Skeletal muscle tissue (tissue), 5 donors: Measurements from ENCODE around the gene SLC9A4. TPM values are rescaled to one million over a fixed set of nuclear protein-coding genes. Genes with fewer than 3 reads are reported as not detected.
"Not testable (repeated sequence)": the region's sequence is repeated elsewhere in the genome, so short reads cannot be mapped to it uniquely, and the experiment has no call there.

Source experiments
- H3K27ac ChIP-seq: one replicate; pipeline ENCODE4 v1.7.0; 2013; ENCODE audit warnings: mild to moderate bottlenecking, low read depth, low read length, inconsistent platforms
- H3K27me3 ChIP-seq, 3 donors: one replicate each; pipeline ENCODE4 v1.7.0; 2013; ENCODE audit warnings: low read length in 3 of 3; ENCODE audit not compliant: control insufficient read depth in 3 of 3, insufficient read depth in 3 of 3
- H3K36me3 ChIP-seq, 3 donors: one replicate each; pipeline ENCODE4 v1.7.0; 2013; ENCODE audit warnings: low read length in 3 of 3; ENCODE audit not compliant: control insufficient read depth in 3 of 3, insufficient read depth in 3 of 3
- H3K4me1 ChIP-seq, 3 donors: one replicate each; pipeline ENCODE4 v1.7.0; 2013; ENCODE audit warnings: low read length in 3 of 3, mild to moderate bottlenecking in 3 of 3; ENCODE audit not compliant: control insufficient read depth in 3 of 3, insufficient read depth in 3 of 3
- H3K4me3 ChIP-seq, 3 donors: one replicate each; pipeline ENCODE4 v1.7.0; 2013; ENCODE audit warnings: low read length in 3 of 3
- H3K9ac ChIP-seq, 3 donors: one replicate each; pipeline ENCODE4 v1.7.0; 2013; ENCODE audit warnings: low read length in 3 of 3, mild to moderate bottlenecking in 3 of 3, moderate library complexity in 2 of 3, low read depth in 1 of 3
- H3K9me3 ChIP-seq, 3 donors: one replicate each; pipeline ENCODE4 v1.7.0; 2013; ENCODE audit warnings: low read length in 3 of 3; ENCODE audit not compliant: control insufficient read depth in 3 of 3
- small RNA-seq: library from RNA; depleted of rRNA; stranded (forward); fragments of <200 nt; gene quantifications from one replicate; pipeline ENCODE3, GENCODE V24; 2014
- total RNA-seq: library from RNA; depleted of rRNA; stranded (reverse); fragments of >200 nt; gene quantifications from one replicate; pipeline ENCODE4 v1.2.3, GENCODE V29; 2014
- donor health status: Osteomylitis.

Gene SLC9A4
- total RNA-seq, 1 donor from 2014 or later, result not detected

- H3K4me3 ChIP-seq, H3K27me3 ChIP-seq, H3K9me3 ChIP-seq, H3K36me3 ChIP-seq, H3K9ac ChIP-seq, H3K27ac ChIP-seq, H3K4me1 ChIP-seq: not testable (repeated sequence)
Observed at GRCh38 chr2:102562542-102562941, 89.5 kb downstream of the SLC9A4 start.

GRCh38 chr2:102575888-102576287 is 102.9 kb downstream of the SLC9A4 start:
- Histone ChIP-seq H3K9me3 (peaks cover 0 to 3% (median 2%) of the 10 kb centered on the region in 3 donors), H3K36me3 (no peaks in the 10 kb centered on the region), H3K4me3 (no peak overlapping the region), H3K4me1 (no peaks in the 10 kb centered on the region), H3K27ac (no peak overlapping the region), H3K27me3 (no peaks in the 10 kb centered on the region), H3K9ac (no peak overlapping the region)

DNA sequence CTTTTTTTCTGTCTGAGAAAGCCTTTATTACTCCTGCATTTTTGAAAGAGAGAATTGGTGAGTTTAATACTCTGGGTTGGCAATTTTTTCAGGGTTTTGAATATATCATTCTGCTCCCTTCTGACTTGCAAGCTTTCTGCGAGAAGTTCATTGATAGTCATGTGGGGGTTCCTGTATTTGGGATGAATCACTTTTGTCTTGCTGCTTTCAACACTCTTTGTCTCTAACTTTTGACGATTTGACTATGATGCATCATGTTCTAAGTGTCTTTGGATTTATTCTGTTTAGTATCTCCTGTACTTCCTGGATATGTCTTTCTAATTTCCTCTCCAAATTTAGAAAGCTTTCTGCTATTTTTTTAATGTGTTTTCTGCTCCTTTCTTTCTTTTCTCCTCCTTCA is 105.3 kb downstream of the SLC9A4 start:
- no peaks in the 10 kb centered on the region for H3K4me1 ChIP-seq
- H3K9me3 ChIP-seq, result peaks cover 0 to 2% (median under 1%) of the 10 kb centered on the region in 3 donors
- no peak overlapping the region for H3K4me3 ChIP-seq
- no peaks in the 10 kb centered on the region for H3K36me3 ChIP-seq
- H3K9ac ChIP-seq, result no peak overlapping the region
- no peaks in the 10 kb centered on the region for H3K27me3 ChIP-seq
- H3K27ac ChIP-seq, result no peak overlapping the region

DNA sequence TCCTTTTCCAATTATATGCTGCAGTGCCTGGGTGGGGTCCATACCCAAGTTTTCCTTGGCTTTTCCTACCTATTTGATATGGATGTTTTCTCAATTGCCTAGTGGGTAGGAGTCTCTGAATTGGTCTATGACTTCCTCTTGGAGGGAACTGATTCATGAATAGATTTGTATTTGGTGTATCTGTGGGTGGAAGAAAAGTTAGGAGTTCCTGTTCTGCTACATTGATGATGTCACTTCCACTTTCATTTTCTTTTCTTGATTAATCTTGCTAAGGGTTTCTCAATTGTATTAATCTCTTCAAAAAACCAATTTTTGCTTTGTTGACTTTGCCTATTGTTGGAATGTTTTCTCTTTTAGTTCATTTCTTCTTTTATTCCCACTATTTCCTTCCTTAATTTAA is 108.9 kb downstream of the SLC9A4 start:
- Histone ChIP-seq H3K4me1 (no peaks in the 10 kb centered on the region), H3K9ac (no peak overlapping the region), H3K27me3 (no peaks in the 10 kb centered on the region), H3K4me3 (no peak overlapping the region), H3K36me3 (no peaks in the 10 kb centered on the region), H3K9me3 (peaks cover 0 to 2% (median 0%) of the 10 kb centered on the region in 3 donors), H3K27ac (no peak overlapping the region)

DNA sequence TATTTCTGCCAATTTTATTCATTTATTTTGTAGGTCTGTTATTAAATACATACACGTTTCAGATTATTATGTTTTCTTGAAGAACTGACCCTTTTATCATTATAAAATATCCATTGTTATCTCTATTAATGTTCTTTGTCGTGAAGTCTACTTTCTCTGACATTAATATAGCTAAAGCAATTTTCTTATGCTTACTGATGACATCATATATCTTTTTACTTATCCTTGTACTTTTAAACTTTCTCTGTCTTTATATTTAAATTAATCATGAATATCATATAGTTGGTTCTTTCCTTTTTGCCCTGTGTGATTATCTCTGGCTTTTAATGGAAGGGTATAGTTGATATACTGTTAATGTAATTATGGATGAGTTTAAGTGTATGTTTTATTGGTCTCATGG is 109.8 kb downstream of the SLC9A4 start:
- Histone ChIP-seq H3K9ac (no peak overlapping the region), H3K4me1 (no peaks in the 10 kb centered on the region), H3K36me3 (no peaks in the 10 kb centered on the region), H3K9me3 (peaks cover 0 to 2% (median 0%) of the 10 kb centered on the region in 3 donors), H3K4me3 (no peak overlapping the region), H3K27me3 (no peaks in the 10 kb centered on the region), H3K27ac (no peak overlapping the region)

Small RNA genes lying within 50 kb of the gene (small RNA-seq; reads per million reads assigned to genes)
- 0.09 reads per million for gene MIR4772

Other genes starting within 250 kb of the SLC9A4 start
- 1.0 TPM for gene IL1RL1, start 161.7 kb upstream of the SLC9A4 start, total RNA-seq
- gene IL18R1, start 117.4 kb upstream of the SLC9A4 start, total RNA-seq, result 0.52 TPM
- gene IL18RAP, start 50.1 kb upstream of the SLC9A4 start, total RNA-seq, result 2.6 TPM
- 2.1 TPM for gene SLC9A2, start 146.3 kb downstream of the SLC9A4 start, total RNA-seq